GM19372 (cell line): Measurements from ENCODE around the gene SLC8A1.

ENCODE experiments used
- ATAC-seq: cut with Tn5 transposase; IDR thresholded peaks from one replicate; pipeline ENCODE4 v1.9.1; 2021; ENCODE audit warnings: mild to moderate bottlenecking, low read depth, moderate library complexity; ENCODE audit not compliant: unreplicated experiment

The SLC8A1 gene

DNA sequence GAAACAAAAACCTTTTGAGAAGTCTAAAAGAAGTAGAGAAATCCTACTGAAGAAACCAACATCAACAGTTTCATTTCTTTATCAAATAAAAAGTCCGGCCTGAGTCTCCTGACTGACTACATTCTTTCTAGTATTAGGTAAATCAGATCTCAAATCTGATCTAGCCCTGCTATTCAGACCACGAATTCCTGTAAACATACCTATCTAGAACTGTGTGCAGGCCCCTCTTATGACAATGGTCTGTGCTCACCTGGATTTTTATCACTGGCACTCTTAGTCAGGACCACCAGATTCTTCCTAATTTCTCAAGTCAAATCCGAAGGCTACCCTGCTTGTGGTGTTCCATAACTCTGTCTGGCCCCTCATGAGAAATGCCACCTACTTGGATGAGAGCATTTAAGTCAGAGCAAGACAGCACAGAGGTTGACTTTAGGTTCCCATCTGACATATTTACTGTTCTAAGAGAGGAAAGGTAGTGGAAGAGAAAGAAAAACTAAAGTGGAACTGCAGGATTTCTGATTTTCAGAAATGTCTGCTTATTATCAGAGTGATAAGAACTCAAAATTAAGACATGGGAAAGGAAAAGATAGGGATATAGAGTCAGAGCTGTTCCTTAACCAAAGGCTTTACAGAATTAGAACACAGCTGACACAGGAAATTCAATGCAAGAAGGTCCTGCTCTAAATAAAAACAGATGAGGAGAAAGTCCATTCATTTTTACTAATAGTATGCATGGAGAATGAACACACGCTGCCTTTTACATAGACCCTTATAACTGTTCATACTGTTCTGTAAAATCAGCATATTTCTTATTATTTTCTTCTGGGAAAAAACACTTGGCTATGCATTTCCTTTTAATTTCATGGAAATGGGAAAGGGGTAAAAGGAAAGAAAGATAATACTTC, 56.5 kb downstream of the SLC8A1 start:
- no peak for ATAC-seq

DNA sequence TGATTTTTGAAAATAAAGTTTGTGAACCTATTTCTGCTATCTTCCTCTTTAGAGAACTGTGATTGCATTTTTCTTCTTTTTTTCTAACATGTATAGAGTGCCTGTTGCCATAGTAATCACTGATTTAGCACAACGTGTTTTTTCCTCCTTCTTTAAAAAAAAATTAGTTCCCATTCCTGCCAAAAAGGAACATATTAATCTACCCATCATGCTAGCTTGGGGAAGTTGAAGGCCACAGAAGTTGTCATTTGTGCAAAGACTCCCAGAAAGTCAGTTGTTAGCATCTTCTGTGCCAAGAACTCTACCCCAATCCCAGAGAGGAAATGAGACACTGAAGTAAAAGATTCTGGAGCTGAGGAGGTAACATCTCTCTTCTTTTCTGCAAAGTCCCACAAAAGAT, 57.3 kb downstream of the SLC8A1 start:
- ATAC-seq = no peak

DNA sequence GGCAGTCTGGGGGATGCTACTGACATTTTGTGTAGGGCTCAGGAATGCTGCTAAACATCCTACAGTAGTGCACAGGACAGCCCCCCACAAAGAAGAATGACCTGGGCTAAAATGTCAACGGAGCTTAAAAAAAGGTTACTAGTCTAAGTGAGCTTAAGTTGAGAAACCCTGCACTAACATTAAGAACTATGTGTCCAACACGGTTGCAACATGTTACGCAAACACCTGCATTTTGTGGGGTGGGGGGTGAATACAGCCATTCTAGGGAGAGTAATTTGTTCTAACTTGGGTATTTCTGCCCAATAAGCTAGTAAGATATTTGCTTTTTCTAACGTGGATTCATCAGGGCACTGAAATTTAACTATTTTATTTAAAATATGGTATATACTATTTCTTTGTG, 57.9 kb downstream of the SLC8A1 start:
- no peak for ATAC-seq

GRCh38 chr2:40388161-40388560, 63.7 kb downstream of the SLC8A1 start:
- ATAC-seq = no peak

DNA sequence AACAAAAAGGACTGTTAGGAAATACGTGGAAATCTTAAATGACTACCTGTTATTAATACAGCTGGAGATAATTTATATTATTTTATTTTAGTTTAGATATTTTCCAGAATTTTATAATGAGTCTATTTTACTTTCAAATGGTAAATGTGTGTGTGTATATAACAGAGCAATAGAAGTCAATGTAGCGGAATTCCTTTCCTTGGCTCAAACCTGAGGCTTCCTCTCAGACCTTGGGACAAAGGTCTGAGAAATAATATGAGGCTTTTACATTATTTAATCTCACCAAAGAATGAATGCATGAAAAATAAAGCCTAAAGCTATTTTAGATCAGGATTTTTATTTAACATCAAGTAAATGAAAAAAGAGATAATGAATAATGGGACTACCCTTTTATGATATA, 65.7 kb downstream of the SLC8A1 start:
- no peak for ATAC-seq

DNA sequence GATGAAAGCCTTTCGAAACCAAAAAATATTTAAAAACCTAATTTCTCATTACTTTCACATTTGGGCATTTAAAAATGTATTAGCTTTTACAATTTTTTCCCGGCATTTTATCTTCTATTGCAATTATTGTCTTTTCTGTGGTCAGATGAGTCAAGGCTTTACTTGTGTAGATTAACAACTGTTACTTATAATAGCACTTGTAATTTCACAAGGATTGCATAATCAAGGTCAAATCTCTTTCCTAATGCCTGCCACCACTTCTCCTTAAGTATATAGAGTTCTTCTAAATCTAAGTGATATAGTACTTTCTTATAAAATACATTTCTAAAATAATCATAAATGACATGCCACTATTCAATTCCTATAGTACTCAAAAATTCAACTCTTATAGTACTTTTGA, 67.2 kb downstream of the SLC8A1 start:
- no peak for ATAC-seq

GRCh38 chr2:40384233-40384632, 67.7 kb downstream of the SLC8A1 start:
- no peak for ATAC-seq

GRCh38 chr2:40380721-40381120, 71.2 kb downstream of the SLC8A1 start:
- no peak for ATAC-seq

DNA sequence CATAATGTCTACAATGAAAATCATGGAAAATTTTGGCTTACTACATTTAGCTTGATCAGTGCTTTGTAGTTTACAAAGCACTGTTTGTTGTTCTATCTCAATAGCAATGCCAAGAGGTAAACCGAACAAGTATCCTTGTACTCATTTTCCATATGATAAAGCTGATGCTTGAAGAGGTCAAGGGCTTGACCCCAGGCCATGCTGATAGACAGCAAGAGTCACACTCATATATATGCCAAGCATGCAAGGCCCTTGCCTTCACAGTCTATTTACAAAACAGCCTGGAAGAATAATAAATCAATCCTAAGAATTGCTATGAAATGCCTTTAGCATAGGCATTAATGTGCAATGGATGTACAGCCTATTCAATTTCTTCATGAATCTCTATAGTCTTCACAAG, 71.8 kb downstream of the SLC8A1 start:
- ATAC-seq = no peak

GRCh38 chr2:40374543-40375240, 77.2 kb downstream of the SLC8A1 start:
- no peak for ATAC-seq

GRCh38 chr2:40373111-40373510, 78.8 kb downstream of the SLC8A1 start:
- ATAC-seq = no peak

- ATAC-seq = no peak
These were observed 79.5 kb downstream of the SLC8A1 start for GRCh38 chr2:40372283-40372985.

DNA sequence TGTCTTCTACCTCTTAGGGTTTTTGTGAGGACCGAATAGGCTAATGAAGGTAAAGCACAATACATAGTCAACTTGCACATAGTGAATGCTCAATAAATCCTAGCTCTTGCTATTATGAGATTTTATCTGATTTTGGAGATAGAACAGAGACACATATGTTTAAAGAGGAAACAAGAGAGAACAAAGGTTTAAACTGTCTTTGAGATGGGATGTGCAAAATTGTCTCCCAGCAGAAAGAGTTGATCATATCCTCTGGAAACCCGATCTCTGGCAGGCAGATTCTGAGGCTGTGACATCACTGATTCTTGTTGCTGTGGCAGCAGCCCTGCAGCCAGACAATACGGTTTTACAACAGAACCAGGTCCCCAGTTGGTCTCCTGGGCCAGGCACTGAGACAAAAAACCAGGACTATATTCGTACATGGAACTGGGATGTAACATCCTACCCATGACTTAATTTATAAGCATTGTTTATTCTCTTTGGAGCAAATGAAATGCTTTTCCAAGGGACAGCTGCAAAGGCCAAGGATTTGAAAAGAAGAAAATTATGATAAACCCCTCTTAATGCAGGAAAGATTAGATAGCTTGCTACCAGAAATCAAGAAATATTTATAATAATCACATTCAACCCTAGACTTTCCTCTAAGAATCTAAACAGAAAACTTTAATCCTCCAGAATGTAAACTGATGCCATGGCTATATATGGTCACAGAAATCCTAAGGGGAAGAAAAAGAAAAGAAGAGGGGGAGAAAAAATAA, 80.2 kb downstream of the SLC8A1 start:
- no peak for ATAC-seq

DNA sequence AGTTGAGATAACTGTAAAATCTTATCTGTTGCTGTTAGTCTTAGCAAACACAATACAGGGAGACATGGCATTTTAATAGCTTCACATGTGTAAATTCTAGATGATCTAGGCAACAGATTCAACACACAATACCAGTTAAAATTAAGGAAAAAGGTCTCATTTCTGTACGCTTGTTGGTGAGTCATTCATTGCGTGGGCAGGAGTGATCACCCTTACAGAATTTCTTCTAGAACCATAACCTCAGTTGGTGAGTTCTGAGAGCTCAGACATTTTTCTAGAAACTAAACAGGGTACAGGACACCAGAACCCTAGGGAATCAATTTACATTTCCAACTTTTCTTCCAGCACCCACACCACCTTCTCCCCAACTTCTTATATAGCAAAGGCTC, 81.9 kb downstream of the SLC8A1 start:
- no peak for ATAC-seq

GRCh38 chr2:40369267-40370006, 82.5 kb downstream of the SLC8A1 start:
- no peak for ATAC-seq

GRCh38 chr2:40367652-40368051, 84.2 kb downstream of the SLC8A1 start:
- no peak for ATAC-seq

GRCh38 chr2:40367032-40367431, 84.9 kb downstream of the SLC8A1 start:
- no peak for ATAC-seq

GRCh38 chr2:40364151-40364874, 87.6 kb downstream of the SLC8A1 start:
- ATAC-seq = no peak

DNA sequence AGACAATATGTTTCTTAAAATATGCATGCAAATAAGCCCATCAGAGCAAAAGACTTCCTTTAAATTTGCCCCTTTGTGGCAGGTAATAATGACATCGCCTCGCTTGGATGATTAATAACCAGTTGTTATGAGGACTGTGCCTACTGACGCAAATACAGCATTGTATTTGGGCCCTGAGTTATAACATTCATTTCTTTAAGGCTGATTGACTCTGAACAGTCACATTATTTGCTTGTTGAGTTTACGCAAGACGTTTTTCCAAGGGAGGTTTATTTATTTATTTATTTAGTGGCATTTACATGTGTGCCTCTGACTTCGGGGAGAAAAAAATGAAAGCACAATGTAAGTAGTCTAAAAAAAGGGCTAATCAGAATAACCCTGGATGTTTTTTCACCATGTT, 88.3 kb downstream of the SLC8A1 start:
- no peak for ATAC-seq
